ENCODE data around the gene LIMS2. TPM values are rescaled to one million over a fixed set of nuclear protein-coding genes. Genes with fewer than 3 reads are reported as not detected.

LIMS2 gene
- total RNA-seq, 1 donor from 2014 or later, result 171 TPM

- no peaks in the 10 kb centered on the region for H3K9me3 Mint-ChIP-seq (ENCODE audit: low read depth)
- no peaks in the 10 kb centered on the region for H3K27me3 Mint-ChIP-seq (ENCODE audit: low read depth)
- TF ChIP-seq CTCF (IDR thresholded peaks at IDR 0.05), result no peak
- DNase-seq (ENCODE audit: low spot score), result no peak
- H3K4me1 Mint-ChIP-seq (ENCODE audit: low read depth), result peaks cover 25% of the 10 kb centered on the region
- H3K4me3 Mint-ChIP-seq (ENCODE audit: unreplicated experiment), result no peak overlapping the region
- no peak overlapping the region for H3K27ac Mint-ChIP-seq (ENCODE audit: unreplicated experiment)
- H3K36me3 Mint-ChIP-seq (ENCODE audit: low read depth), result peaks cover 28% of the 10 kb centered on the region
These were observed 44.2 kb upstream of the LIMS2 start for GRCh38 chr2:127719301-127720218.

GRCh38 chr2:127718271-127718670, 42.9 kb upstream of the LIMS2 start:
- Mint-ChIP-seq H3K9me3 (ENCODE audit: low read depth) (no peaks in the 10 kb centered on the region), H3K36me3 (ENCODE audit: low read depth) (peaks cover 28% of the 10 kb centered on the region), H3K27ac (ENCODE audit: unreplicated experiment) (no peak overlapping the region), H3K4me1 (ENCODE audit: low read depth) (peaks cover 29% of the 10 kb centered on the region), H3K4me3 (ENCODE audit: unreplicated experiment) (no peak overlapping the region), H3K27me3 (ENCODE audit: low read depth) (no peaks in the 10 kb centered on the region)
- no peak for TF ChIP-seq CTCF (IDR thresholded peaks at IDR 0.05)
- no peak for DNase-seq (ENCODE audit: low spot score)

- peaks cover 19% of the 10 kb centered on the region for H3K36me3 Mint-ChIP-seq (ENCODE audit: low read depth)
- no peaks in the 10 kb centered on the region for H3K9me3 Mint-ChIP-seq (ENCODE audit: low read depth)
- no peak for DNase-seq (ENCODE audit: low spot score)
- H3K4me3 Mint-ChIP-seq (ENCODE audit: unreplicated experiment), result no peak overlapping the region
- no peak for TF ChIP-seq CTCF (IDR thresholded peaks at IDR 0.05)
- no peaks in the 10 kb centered on the region for H3K27me3 Mint-ChIP-seq (ENCODE audit: low read depth)
- H3K27ac Mint-ChIP-seq (ENCODE audit: unreplicated experiment), result no peak overlapping the region
- H3K4me1 Mint-ChIP-seq (ENCODE audit: low read depth), result peaks cover 15% of the 10 kb centered on the region
These were observed 40.6 kb upstream of the LIMS2 start for GRCh38 chr2:127715778-127716449.

- Mint-ChIP-seq H3K27me3 (ENCODE audit: low read depth) (no peaks in the 10 kb centered on the region), H3K4me1 (ENCODE audit: low read depth) (peaks cover 17% of the 10 kb centered on the region), H3K36me3 (ENCODE audit: low read depth) (peaks cover 21% of the 10 kb centered on the region), H3K4me3 (ENCODE audit: unreplicated experiment) (no peak overlapping the region), H3K9me3 (ENCODE audit: low read depth) (no peaks in the 10 kb centered on the region), H3K27ac (ENCODE audit: unreplicated experiment) (no peak overlapping the region)
- no peak for DNase-seq (ENCODE audit: low spot score)
- TF ChIP-seq CTCF (IDR thresholded peaks at IDR 0.05), result no peak
These were observed 38.2 kb upstream of the LIMS2 start for GRCh38 chr2:127713562-127713961.

- Mint-ChIP-seq H3K4me3 (ENCODE audit: unreplicated experiment) (no peak overlapping the region), H3K27ac (ENCODE audit: unreplicated experiment) (no peak overlapping the region), H3K4me1 (ENCODE audit: low read depth) (peaks cover 22% of the 10 kb centered on the region), H3K27me3 (ENCODE audit: low read depth) (no peaks in the 10 kb centered on the region), H3K36me3 (ENCODE audit: low read depth) (peaks cover 19% of the 10 kb centered on the region), H3K9me3 (ENCODE audit: low read depth) (no peaks in the 10 kb centered on the region)
- no peak for DNase-seq (ENCODE audit: low spot score)
- TF ChIP-seq CTCF (IDR thresholded peaks at IDR 0.05), result no peak
These were observed 37.7 kb upstream of the LIMS2 start for GRCh38 chr2:127712999-127713398.
